IMR-90 (cell line): Measurements from ENCODE around the gene GYPE.

ENCODE experiments used
- BHLHE40 ChIP-seq: fragments of 150-350 bp; IDR thresholded peaks from 2 replicates; pipeline ENCODE4 v1.6.1; 2016; ENCODE audit warnings: mild to moderate bottlenecking, low read depth, low read length
- CEBPB ChIP-seq: IDR thresholded peaks from 2 replicates; pipeline ENCODE4 v1.6.1; 2012; ENCODE audit warnings: low read depth, low read length, improper control_type of control experiment
- CHD1 ChIP-seq: IDR thresholded peaks from 2 replicates; pipeline ENCODE4 v1.6.1; 2012; ENCODE audit warnings: low read depth, low read length, improper control_type of control experiment
- ELK1 ChIP-seq: fragments of 150-350 bp; IDR thresholded peaks from 2 replicates; pipeline ENCODE4 v1.6.1; 2016; ENCODE audit warnings: low read depth, mild to moderate bottlenecking, low read length, moderate library complexity, borderline replicate concordance
- FOS ChIP-seq: fragments of 150-350 bp; IDR thresholded peaks from 2 replicates; pipeline ENCODE4 v1.6.1; 2016; ENCODE audit warnings: low read depth, low read length
- MAZ ChIP-seq: IDR thresholded peaks from 2 replicates; pipeline ENCODE4 v1.6.1; 2012; ENCODE audit warnings: low read depth, mild to moderate bottlenecking, low read length, improper control_type of control experiment, moderate library complexity, borderline replicate concordance
- NFE2L2 ChIP-seq: fragments of 150-350 bp; IDR thresholded peaks from 2 replicates; pipeline ENCODE4 v1.6.1; 2016; ENCODE audit warnings: low read depth, mild to moderate bottlenecking, low read length
- POLR2A ChIP-seq: IDR thresholded peaks from 2 replicates; pipeline ENCODE4 v1.6.1; 2012; ENCODE audit warnings: mild to moderate bottlenecking, low read depth, low read length
- RAD21 ChIP-seq: IDR thresholded peaks from 2 replicates; pipeline ENCODE4 v1.6.1; 2012; ENCODE audit warnings: low read length, improper control_type of control experiment
- RFX5 ChIP-seq: IDR thresholded peaks from 2 replicates; pipeline ENCODE4 v1.8.0; 2012; ENCODE audit warnings: low read depth, mild to moderate bottlenecking, low read length, moderate library complexity
- TF ChIP-seq, protein P1 (sequence below): conservative IDR thresholded peaks from 2 replicates; pipeline ENCODE4 v1.5.1; 2012; ENCODE audit warnings: mild to moderate bottlenecking, low read depth, low read length, improper control_type of control experiment

DNA sequence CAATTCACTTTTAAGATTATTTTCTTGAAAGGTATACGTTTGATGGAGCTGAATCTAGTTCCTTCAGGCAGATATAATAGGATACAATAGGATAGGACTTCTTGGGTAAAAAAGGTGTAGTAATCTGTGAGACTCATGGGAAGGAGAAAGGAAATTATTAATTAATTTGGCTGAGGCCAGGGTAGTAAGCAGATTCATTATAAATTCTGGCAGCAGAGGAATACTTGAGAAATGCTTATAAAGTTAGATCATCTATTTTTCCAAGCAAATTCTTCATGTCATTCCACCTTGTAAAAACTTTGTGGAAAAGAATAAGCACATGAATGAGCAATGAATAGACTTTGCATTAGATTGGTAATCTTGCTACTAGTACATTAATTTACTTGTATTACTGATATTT is 46.9 kb downstream of the GYPE start:
- TF ChIP-seq, protein P1, sequence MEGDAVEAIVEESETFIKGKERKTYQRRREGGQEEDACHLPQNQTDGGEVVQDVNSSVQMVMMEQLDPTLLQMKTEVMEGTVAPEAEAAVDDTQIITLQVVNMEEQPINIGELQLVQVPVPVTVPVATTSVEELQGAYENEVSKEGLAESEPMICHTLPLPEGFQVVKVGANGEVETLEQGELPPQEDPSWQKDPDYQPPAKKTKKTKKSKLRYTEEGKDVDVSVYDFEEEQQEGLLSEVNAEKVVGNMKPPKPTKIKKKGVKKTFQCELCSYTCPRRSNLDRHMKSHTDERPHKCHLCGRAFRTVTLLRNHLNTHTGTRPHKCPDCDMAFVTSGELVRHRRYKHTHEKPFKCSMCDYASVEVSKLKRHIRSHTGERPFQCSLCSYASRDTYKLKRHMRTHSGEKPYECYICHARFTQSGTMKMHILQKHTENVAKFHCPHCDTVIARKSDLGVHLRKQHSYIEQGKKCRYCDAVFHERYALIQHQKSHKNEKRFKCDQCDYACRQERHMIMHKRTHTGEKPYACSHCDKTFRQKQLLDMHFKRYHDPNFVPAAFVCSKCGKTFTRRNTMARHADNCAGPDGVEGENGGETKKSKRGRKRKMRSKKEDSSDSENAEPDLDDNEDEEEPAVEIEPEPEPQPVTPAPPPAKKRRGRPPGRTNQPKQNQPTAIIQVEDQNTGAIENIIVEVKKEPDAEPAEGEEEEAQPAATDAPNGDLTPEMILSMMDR, result no peak
- TF ChIP-seq POLR2A (no peak), CHD1 (no peak), BHLHE40 (no peak), RFX5 (no peak), FOS (no peak), NFE2L2 (no peak), RAD21 (no peak), MAZ (no peak), ELK1 (no peak), CEBPB (no peak)
